Measurements from ENCODE around the gene CACNA1I. TPM values are rescaled to one million over a fixed set of nuclear protein-coding genes. Genes with fewer than 3 reads are reported as not detected.

The CACNA1I gene
- total and polyA plus RNA-seq, 2 of the 8 experiments (the other 6 are each of a cell fraction or from before 2014, with no cell fraction given) = 0.77 to 1.2 TPM

GRCh38 chr22:39643311-39644083 is 72.9 kb downstream of the CACNA1I start (continued):
- TF ChIP-seq CHD7 (IDR thresholded peaks at IDR 0.05; ENCODE audit: insufficient replicate concordance, low read length) = no peak
